Measurements from ENCODE around the gene JMY.

The JMY gene

GRCh38 chr5:79190235-79190529 is 45.7 kb upstream of the JMY start:
- no peaks in the 10 kb centered on the region for H3K4me1 ChIP-seq (ENCODE audit: low read length)
- H2AFZ ChIP-seq (ENCODE audit: low read length), result no peak overlapping the region
- no peaks in the 10 kb centered on the region for H3K27me3 ChIP-seq (replicated peaks; ENCODE audit: insufficient read depth, low read length)
- H4K20me1 ChIP-seq (ENCODE audit: insufficient read depth, low read length), result no peaks in the 10 kb centered on the region
- no peak for DNase-seq
- H3K9ac ChIP-seq (ENCODE audit: low read length), result no peak overlapping the region
- H3K36me3 ChIP-seq (replicated peaks; ENCODE audit: insufficient read depth, low read length), result no peaks in the 10 kb centered on the region
- no peak overlapping the region for H3K4me3 ChIP-seq (ENCODE audit: low read length)
- H3F3A ChIP-seq (ENCODE audit: insufficient read depth, low read length), result no peaks in the 10 kb centered on the region
- no peaks in the 10 kb centered on the region for H3K79me2 ChIP-seq (ENCODE audit: low read length)
- H3K27ac ChIP-seq (ENCODE audit: low read length), result no peak overlapping the region
- TF ChIP-seq CTCF (IDR thresholded peaks at IDR 0.05; ENCODE audit: low read length) (no peak), EZH2 (optimal IDR thresholded peaks at IDR 0.05; ENCODE audit: low read depth, low read length) (no peak), EZH2phosphoT487 (IDR thresholded peaks at IDR 0.05; ENCODE audit: low read length) (no peak)
- H3K9me2 ChIP-seq (replicated peaks; ENCODE audit: insufficient read depth, low read length), result no peaks in the 10 kb centered on the region
- no peak overlapping the region for H3K4me2 ChIP-seq (ENCODE audit: low read depth, low read length)
- no peaks in the 10 kb centered on the region for H3K9me3 ChIP-seq (replicated peaks; ENCODE audit: insufficient read depth, low read length)

GRCh38 chr5:79191457-79191856 is 44.5 kb upstream of the JMY start:
- Histone ChIP-seq H3K9me3 (replicated peaks; ENCODE audit: insufficient read depth, low read length) (no peaks in the 10 kb centered on the region), H3K79me2 (ENCODE audit: low read length) (no peaks in the 10 kb centered on the region), H3K4me3 (ENCODE audit: low read length) (no peak overlapping the region), H3K27me3 (replicated peaks; ENCODE audit: insufficient read depth, low read length) (no peaks in the 10 kb centered on the region), H3F3A (ENCODE audit: insufficient read depth, low read length) (no peaks in the 10 kb centered on the region), H3K27ac (ENCODE audit: low read length) (no peak overlapping the region), H3K4me2 (ENCODE audit: low read depth, low read length) (no peak overlapping the region), H3K9ac (ENCODE audit: low read length) (no peak overlapping the region), H4K20me1 (ENCODE audit: insufficient read depth, low read length) (no peaks in the 10 kb centered on the region), H3K4me1 (ENCODE audit: low read length) (no peaks in the 10 kb centered on the region), H3K9me2 (replicated peaks; ENCODE audit: insufficient read depth, low read length) (no peaks in the 10 kb centered on the region), H2AFZ (ENCODE audit: low read length) (no peak overlapping the region), H3K36me3 (replicated peaks; ENCODE audit: insufficient read depth, low read length) (no peaks in the 10 kb centered on the region)
- no peak for DNase-seq
- no peak for TF ChIP-seq EZH2 (optimal IDR thresholded peaks at IDR 0.05; ENCODE audit: low read depth, low read length)
- no peak for TF ChIP-seq EZH2phosphoT487 (IDR thresholded peaks at IDR 0.05; ENCODE audit: low read length)
- TF ChIP-seq CTCF (IDR thresholded peaks at IDR 0.05; ENCODE audit: low read length), result no peak

- H3K27ac ChIP-seq (ENCODE audit: low read length), result no peak overlapping the region
- TF ChIP-seq EZH2phosphoT487 (IDR thresholded peaks at IDR 0.05; ENCODE audit: low read length) (no peak), EZH2 (optimal IDR thresholded peaks at IDR 0.05; ENCODE audit: low read depth, low read length) (no peak), CTCF (IDR thresholded peaks at IDR 0.05; ENCODE audit: low read length) (no peak)
- no peaks in the 10 kb centered on the region for H3K9me2 ChIP-seq (replicated peaks; ENCODE audit: insufficient read depth, low read length)
- H2AFZ ChIP-seq (ENCODE audit: low read length), result no peak overlapping the region
- H3F3A ChIP-seq (ENCODE audit: insufficient read depth, low read length), result no peaks in the 10 kb centered on the region
- no peak overlapping the region for H3K4me3 ChIP-seq (ENCODE audit: low read length)
- no peaks in the 10 kb centered on the region for H3K9me3 ChIP-seq (replicated peaks; ENCODE audit: insufficient read depth, low read length)
- no peaks in the 10 kb centered on the region for H3K79me2 ChIP-seq (ENCODE audit: low read length)
- H4K20me1 ChIP-seq (ENCODE audit: insufficient read depth, low read length), result no peaks in the 10 kb centered on the region
- H3K4me1 ChIP-seq (ENCODE audit: low read length), result no peaks in the 10 kb centered on the region
- no peak overlapping the region for H3K9ac ChIP-seq (ENCODE audit: low read length)
- no peak for DNase-seq
- no peak overlapping the region for H3K4me2 ChIP-seq (ENCODE audit: low read depth, low read length)
- no peaks in the 10 kb centered on the region for H3K36me3 ChIP-seq (replicated peaks; ENCODE audit: insufficient read depth, low read length)
- H3K27me3 ChIP-seq (replicated peaks; ENCODE audit: insufficient read depth, low read length), result no peaks in the 10 kb centered on the region
Observed at GRCh38 chr5:79193643-79194042, 42.3 kb upstream of the JMY start.

All from MM.1S (cell line).